Omental fat pad (tissue), 4 donors: ENCODE measurements around the gene ALOX5AP. TPM values are rescaled to one million over a fixed set of nuclear protein-coding genes. Genes with fewer than 3 reads are reported as not detected.

Experiments
- ATAC-seq: fragments of 150-250 bp; one replicate; pipeline ENCODE4 v1.9.1; 2016; ENCODE audit warnings: mild to moderate bottlenecking, moderate library complexity; ENCODE audit not compliant: low FRiP score
- DNase-seq: peaks from one replicate; pipeline ENCODE4 v3.0.0-alpha.2; 2019; ENCODE audit warnings: low spot score
- total RNA-seq, 4 donors: library from RNA; depleted of rRNA; stranded (reverse); fragments of >200 nt; gene quantifications; one replicate each; pipeline ENCODE4 v1.1.0, GENCODE V29; 2016
- TF ChIP-seq, protein P1 (sequence below), 3 donors: fragments of 450-650 bp; IDR thresholded peaks; one replicate each; pipeline ENCODE4 v1.5.1; 2016 to 2017; ENCODE audit warnings: antibody characterized with exemption in 3 of 3, mild to moderate bottlenecking in 3 of 3, moderate library complexity in 2 of 3

Gene ALOX5AP
- total RNA-seq, 4 donors from 2014 or later: 45.0 to 109 (median 58.8) TPM

DNA sequence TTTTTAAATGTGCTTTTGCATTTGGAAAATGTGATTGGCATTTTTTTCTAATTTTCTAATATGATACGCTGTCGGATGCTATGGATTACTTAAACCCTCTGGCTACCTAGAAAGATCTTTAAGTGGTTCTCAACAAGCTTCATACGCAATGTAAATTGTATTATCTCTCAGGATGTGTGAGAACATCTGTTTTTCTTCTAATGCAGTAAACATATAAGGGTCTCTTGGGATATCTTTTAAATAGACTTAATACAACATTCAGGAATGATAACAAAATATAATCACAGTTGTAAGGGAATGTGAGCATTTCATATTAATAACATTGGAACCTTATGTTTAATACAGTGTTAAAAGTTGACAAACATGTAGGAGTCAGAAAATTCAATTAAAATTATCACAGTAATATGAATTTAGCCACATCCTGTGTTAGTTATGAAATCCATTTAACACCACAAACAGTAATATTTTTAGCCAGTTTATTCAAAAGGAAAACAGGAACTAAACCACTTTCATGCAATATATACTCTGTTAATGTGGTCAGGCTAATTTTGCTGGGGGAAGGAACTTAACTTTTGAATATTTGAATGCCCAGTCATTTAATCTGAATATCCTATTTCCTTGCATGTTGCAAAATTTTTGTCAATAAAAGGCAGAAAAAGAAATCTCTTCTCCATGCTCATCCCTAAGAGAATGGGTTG lies 15.0 kb upstream of the ALOX5AP start:
- DNase-seq (no peak), ATAC-seq (no peak)
- TF ChIP-seq, protein P1, sequence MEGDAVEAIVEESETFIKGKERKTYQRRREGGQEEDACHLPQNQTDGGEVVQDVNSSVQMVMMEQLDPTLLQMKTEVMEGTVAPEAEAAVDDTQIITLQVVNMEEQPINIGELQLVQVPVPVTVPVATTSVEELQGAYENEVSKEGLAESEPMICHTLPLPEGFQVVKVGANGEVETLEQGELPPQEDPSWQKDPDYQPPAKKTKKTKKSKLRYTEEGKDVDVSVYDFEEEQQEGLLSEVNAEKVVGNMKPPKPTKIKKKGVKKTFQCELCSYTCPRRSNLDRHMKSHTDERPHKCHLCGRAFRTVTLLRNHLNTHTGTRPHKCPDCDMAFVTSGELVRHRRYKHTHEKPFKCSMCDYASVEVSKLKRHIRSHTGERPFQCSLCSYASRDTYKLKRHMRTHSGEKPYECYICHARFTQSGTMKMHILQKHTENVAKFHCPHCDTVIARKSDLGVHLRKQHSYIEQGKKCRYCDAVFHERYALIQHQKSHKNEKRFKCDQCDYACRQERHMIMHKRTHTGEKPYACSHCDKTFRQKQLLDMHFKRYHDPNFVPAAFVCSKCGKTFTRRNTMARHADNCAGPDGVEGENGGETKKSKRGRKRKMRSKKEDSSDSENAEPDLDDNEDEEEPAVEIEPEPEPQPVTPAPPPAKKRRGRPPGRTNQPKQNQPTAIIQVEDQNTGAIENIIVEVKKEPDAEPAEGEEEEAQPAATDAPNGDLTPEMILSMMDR (IDR thresholded peaks at IDR 0.05): no peak

- ATAC-seq (no peak), DNase-seq (no peak)
- TF ChIP-seq, protein P1 (IDR thresholded peaks at IDR 0.05): no peak
Observed at GRCh38 chr13:30721936-30722335, 13.4 kb upstream of the ALOX5AP start.

GRCh38 chr13:30722361-30722760 lies 13.0 kb upstream of the ALOX5AP start:
- no peak for ATAC-seq
- TF ChIP-seq, protein P1 (IDR thresholded peaks at IDR 0.05): no peak
- DNase-seq: no peak

- no peak for DNase-seq
- no peak for ATAC-seq
- TF ChIP-seq, protein P1 (IDR thresholded peaks at IDR 0.05): no peak
Observed at GRCh38 chr13:30724778-30725177, 10.6 kb upstream of the ALOX5AP start.

DNA sequence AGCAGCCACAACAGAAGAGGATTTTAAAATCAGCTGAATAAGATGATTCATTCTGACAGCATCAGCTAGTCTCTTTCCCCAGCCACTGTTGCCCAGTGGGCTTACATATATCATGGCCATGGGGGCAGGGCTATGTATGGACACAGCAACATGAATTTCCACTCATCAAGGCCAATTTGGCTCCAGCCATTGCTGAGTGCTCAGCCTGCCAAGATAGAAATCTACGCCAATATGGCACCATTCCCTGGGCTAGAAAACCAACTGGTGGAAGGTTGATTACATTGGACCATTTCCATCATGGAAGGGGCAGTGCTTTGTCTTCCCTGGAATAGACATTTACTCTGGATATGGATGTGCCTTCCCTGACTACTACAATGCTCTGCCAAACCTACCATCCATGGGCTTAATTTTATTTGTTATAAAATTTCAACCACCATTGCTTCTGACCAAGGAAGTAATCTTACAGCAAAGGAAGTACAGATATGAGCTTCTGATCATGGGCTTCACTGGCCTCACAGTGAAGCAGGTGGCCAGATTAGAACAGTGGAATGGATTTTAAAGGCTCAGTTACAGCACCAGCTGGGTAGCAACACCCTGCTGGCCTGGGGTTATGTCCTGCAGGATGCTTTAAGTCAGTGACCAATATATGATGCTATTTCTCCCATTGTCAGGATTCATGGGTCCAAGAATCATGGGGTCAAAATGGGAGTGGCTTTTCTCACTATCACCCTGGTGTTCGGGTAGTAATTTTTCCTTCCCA lies 9.8 kb upstream of the ALOX5AP start:
- DNase-seq (no peak), ATAC-seq (no peak)
- TF ChIP-seq, protein P1 (IDR thresholded peaks at IDR 0.05): no peak

DNA sequence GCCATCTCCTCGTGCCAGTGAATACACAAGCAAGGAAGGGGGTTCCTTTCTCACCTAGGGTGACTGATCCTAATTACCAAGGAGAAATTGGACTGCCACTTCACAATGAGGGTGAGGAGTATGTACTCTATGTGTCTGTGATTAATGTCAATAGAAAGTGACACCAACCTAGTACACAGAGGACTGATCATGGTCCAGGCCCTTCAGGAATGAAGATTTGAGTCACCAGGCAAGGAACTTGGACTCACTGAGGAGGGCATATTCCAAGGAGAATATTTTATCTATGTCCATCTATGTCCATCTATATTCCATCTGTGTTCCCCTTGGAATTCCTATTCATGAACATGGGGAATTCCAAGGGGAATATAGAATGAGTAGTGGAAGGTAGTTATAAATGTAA lies 9.2 kb upstream of the ALOX5AP start:
- DNase-seq: no peak
- no peak for ATAC-seq
- TF ChIP-seq, protein P1 (IDR thresholded peaks at IDR 0.05): no peak
